Activated CD4-positive, alpha-beta T cell treated with anti-CD3 and anti-CD28 coated beads, Interleukin-2, amount 10 ng/mL, durations not matched to agents 7 days and 5 days (primary cell): ENCODE measurements around the gene RECQL5. TPM values are rescaled to one million over a fixed set of nuclear protein-coding genes. Genes with fewer than 3 reads are reported as not detected.

Source experiments
- CTCF ChIA-PET: fragments of 350-600 bp; sonication (Branson Sonifier 250); formaldehyde crosslinking; loops from one replicate; lab custom pipeline; 2021; ENCODE audit warnings: antibody characterized with exemption; lab: Charles Lee
- POLR2A ChIA-PET: fragments of 350-600 bp; sonication (Branson Sonifier 250); formaldehyde crosslinking; loops from one replicate; lab custom pipeline; 2021; ENCODE audit warnings: antibody characterized with exemption; lab: Charles Lee
- DNase-seq: peaks from one replicate; pipeline ENCODE4 v3.0.0-alpha.2; 2020
- H3K27ac Mint-ChIP-seq: one replicate; pipeline ENCODE4 v1.8.0; 2021; ENCODE audit warnings: mild to moderate bottlenecking, moderate library complexity, mixed read lengths
- H3K27me3 Mint-ChIP-seq: one replicate; pipeline ENCODE4 v1.8.0; 2021; ENCODE audit warnings: mixed read lengths
- H3K36me3 Mint-ChIP-seq: one replicate; pipeline ENCODE4 v1.8.0; 2021; ENCODE audit warnings: low read depth, mixed read lengths
- H3K4me1 Mint-ChIP-seq: one replicate; pipeline ENCODE4 v1.8.0; 2021; ENCODE audit warnings: mixed read lengths
- H3K4me3 Mint-ChIP-seq: one replicate; pipeline ENCODE4 v1.8.0; 2021; ENCODE audit warnings: mild to moderate bottlenecking, moderate library complexity, mixed read lengths
- H3K9me3 Mint-ChIP-seq: one replicate; pipeline ENCODE4 v1.8.0; 2021; ENCODE audit warnings: mixed read lengths
- total RNA-seq, 2 experiments: library from RNA; stranded (reverse); gene quantifications; one replicate each; pipeline ENCODE4 v1.2.3, GENCODE V29; 2021

Gene RECQL5
- total RNA-seq, 2 experiments from 2014 or later = 44.7 to 47.1 TPM

- Mint-ChIP-seq H3K4me1 (peaks cover 3% of the 10 kb centered on the region), H3K4me3 (no peak overlapping the region), H3K9me3 (no peaks in the 10 kb centered on the region), H3K27ac (no peak overlapping the region), H3K27me3 (no peaks in the 10 kb centered on the region), H3K36me3 (no peaks in the 10 kb centered on the region)
- POLR2A ChIA-PET = no interaction called here
- no peak for DNase-seq
- CTCF ChIA-PET = interaction anchor here (1.0 to 3.3 kb wide), 5 partner anchors 11 to 237 kb away, joined by 3 to 13 read pairs (median 3); no protein-coding TSS in a partner anchor
These were observed 30.4 kb downstream of the RECQL5 start for GRCh38 chr17:75636381-75637142.

- ChIA-PET CTCF (interaction anchor here (0.5 to 7.6 kb wide), 6 partner anchors 112 to 1054 kb away, joined by 3 to 82 read pairs (median 6); no protein-coding TSS in a partner anchor), POLR2A (no interaction called here)
- no peak overlapping the region for H3K4me3 Mint-ChIP-seq
- H3K27me3 Mint-ChIP-seq = no peaks in the 10 kb centered on the region
- no peak for DNase-seq
- H3K27ac Mint-ChIP-seq = no peak overlapping the region
- H3K9me3 Mint-ChIP-seq = no peaks in the 10 kb centered on the region
- H3K4me1 Mint-ChIP-seq = peaks cover 3% of the 10 kb centered on the region
- H3K36me3 Mint-ChIP-seq = no peaks in the 10 kb centered on the region
These were observed 31.2 kb downstream of the RECQL5 start for GRCh38 chr17:75635610-75636202.

- H3K4me3 Mint-ChIP-seq = no peak overlapping the region
- H3K4me1 Mint-ChIP-seq = peaks cover 3% of the 10 kb centered on the region
- DNase-seq = no peak
- no peaks in the 10 kb centered on the region for H3K9me3 Mint-ChIP-seq
- ChIA-PET POLR2A (no interaction called here), CTCF (interaction anchor here (0.5 to 7.6 kb wide), 6 partner anchors 9 to 1055 kb away, joined by 3 to 82 read pairs (median 15); a partner anchor contains a TSS)
- H3K36me3 Mint-ChIP-seq = no peaks in the 10 kb centered on the region
- no peaks in the 10 kb centered on the region for H3K27me3 Mint-ChIP-seq
- no peak overlapping the region for H3K27ac Mint-ChIP-seq
These were observed 32.0 kb downstream of the RECQL5 start for GRCh38 chr17:75634754-75635609.

- DNase-seq = no peak
- ChIA-PET CTCF (interaction anchor here (1.0 to 7.6 kb wide), 11 partner anchors 10 to 119 kb away, joined by 3 to 82 read pairs (median 9); a partner anchor contains a TSS), POLR2A (no interaction called here)
- no peak overlapping the region for H3K4me3 Mint-ChIP-seq
- no peaks in the 10 kb centered on the region for H3K36me3 Mint-ChIP-seq
- no peaks in the 10 kb centered on the region for H3K27me3 Mint-ChIP-seq
- H3K9me3 Mint-ChIP-seq = no peaks in the 10 kb centered on the region
- H3K27ac Mint-ChIP-seq = no peak overlapping the region
- peaks cover 3% of the 10 kb centered on the region for H3K4me1 Mint-ChIP-seq
These were observed 32.6 kb downstream of the RECQL5 start for GRCh38 chr17:75634376-75634740.

- POLR2A ChIA-PET = no interaction called here
- CTCF ChIA-PET = interaction anchor here (1.0 to 7.6 kb wide), 31 partner anchors 10 to 160 kb away, joined by 3 to 82 read pairs (median 4); partner anchors contain the start of genes GALK1 and ITGB4
- no peaks in the 10 kb centered on the region for H3K27me3 Mint-ChIP-seq
- peak; percentile 73 for DNase-seq
- no peak overlapping the region for H3K27ac Mint-ChIP-seq
- H3K4me1 Mint-ChIP-seq = peaks cover 3% of the 10 kb centered on the region
- no peaks in the 10 kb centered on the region for H3K9me3 Mint-ChIP-seq
- no peak overlapping the region for H3K4me3 Mint-ChIP-seq
- H3K36me3 Mint-ChIP-seq = no peaks in the 10 kb centered on the region
These were observed 33.2 kb downstream of the RECQL5 start for GRCh38 chr17:75633486-75634375.

GRCh38 chr17:75632863-75633485 is 34.0 kb downstream of the RECQL5 start, which contains the start of gene SMIM5:
TSS of gene SMIM5 (plus strand) at chr17:75633434. CDS start at chr17:75640202, 6,768 bp downstream.
- peak; percentile 88 for DNase-seq
- ChIA-PET CTCF (interaction anchor here (0.6 to 7.6 kb wide), 38 partner anchors 11 to 279 kb away, joined by 3 to 82 read pairs (median 4); partner anchors contain the start of genes GALK1 and ITGB4), POLR2A (no interaction called here)
- peaks cover 3% of the 10 kb centered on the region for H3K4me1 Mint-ChIP-seq
- H3K4me3 Mint-ChIP-seq = no peak within 1 kb of the TSS
- H3K36me3 Mint-ChIP-seq = no peaks in the 10 kb centered on the region
- no peaks in the 10 kb centered on the region for H3K9me3 Mint-ChIP-seq
- no peaks in the 10 kb centered on the region for H3K27me3 Mint-ChIP-seq
- no peak within 1 kb of the TSS for H3K27ac Mint-ChIP-seq

GRCh38 chr17:75632428-75632827 is 34.5 kb downstream of the RECQL5 start:
- H3K36me3 Mint-ChIP-seq = no peaks in the 10 kb centered on the region
- ChIA-PET CTCF (interaction anchor here (0.6 to 7.6 kb wide), 35 partner anchors 12 to 279 kb away, joined by 3 to 82 read pairs (median 4); partner anchors contain the start of genes GALK1 and ITGB4), POLR2A (no interaction called here)
- no peaks in the 10 kb centered on the region for H3K27me3 Mint-ChIP-seq
- no peaks in the 10 kb centered on the region for H3K9me3 Mint-ChIP-seq
- no peak for DNase-seq
- H3K27ac Mint-ChIP-seq = no peak overlapping the region
- H3K4me3 Mint-ChIP-seq = no peak overlapping the region
- peaks cover 3% of the 10 kb centered on the region for H3K4me1 Mint-ChIP-seq

GRCh38 chr17:75631353-75631752 is 35.6 kb downstream of the RECQL5 start:
- H3K27me3 Mint-ChIP-seq = no peaks in the 10 kb centered on the region
- no peak for DNase-seq
- H3K36me3 Mint-ChIP-seq = no peaks in the 10 kb centered on the region
- H3K4me1 Mint-ChIP-seq = peaks cover 3% of the 10 kb centered on the region
- no peak overlapping the region for H3K27ac Mint-ChIP-seq
- H3K4me3 Mint-ChIP-seq = no peak overlapping the region
- POLR2A ChIA-PET = no interaction called here
- no peaks in the 10 kb centered on the region for H3K9me3 Mint-ChIP-seq
- CTCF ChIA-PET = interaction anchor here (2.8 to 7.6 kb wide), 2 partner anchors 11 to 118 kb away, joined by 11 to 82 read pairs; no protein-coding TSS in a partner anchor

GRCh38 chr17:75630071-75630917 is 36.7 kb downstream of the RECQL5 start:
- DNase-seq = no peak
- ChIA-PET POLR2A (no interaction called here), CTCF (interaction anchor here (0.6 to 7.6 kb wide), 6 partner anchors 10 to 151 kb away, joined by 3 to 82 read pairs (median 8); a partner anchor contains a TSS)
- Mint-ChIP-seq H3K27ac (no peak overlapping the region), H3K4me3 (no peak overlapping the region), H3K9me3 (no peaks in the 10 kb centered on the region), H3K27me3 (no peaks in the 10 kb centered on the region), H3K36me3 (no peaks in the 10 kb centered on the region), H3K4me1 (peaks cover 3% of the 10 kb centered on the region)

- POLR2A ChIA-PET = interaction anchor here (0.5 to 0.6 kb wide), 2 partner anchors 29 to 119 kb away, joined by 3 to 5 read pairs; no protein-coding TSS in a partner anchor
- H3K9me3 Mint-ChIP-seq = no peaks in the 10 kb centered on the region
- no peaks in the 10 kb centered on the region for H3K27me3 Mint-ChIP-seq
- H3K4me3 Mint-ChIP-seq = no peak overlapping the region
- DNase-seq = no peak
- peaks cover 3% of the 10 kb centered on the region for H3K4me1 Mint-ChIP-seq
- no peaks in the 10 kb centered on the region for H3K36me3 Mint-ChIP-seq
- H3K27ac Mint-ChIP-seq = peak overlapping the region; percentile 64
- CTCF ChIA-PET = interaction anchor here (0.6 to 7.6 kb wide), 5 partner anchors 9 to 645 kb away, joined by 3 to 82 read pairs (median 11); no protein-coding TSS in a partner anchor
These were observed 37.8 kb downstream of the RECQL5 start for GRCh38 chr17:75629157-75629556.
